Measurements from ENCODE around the gene SLCO2B1.

The SLCO2B1 gene

DNA sequence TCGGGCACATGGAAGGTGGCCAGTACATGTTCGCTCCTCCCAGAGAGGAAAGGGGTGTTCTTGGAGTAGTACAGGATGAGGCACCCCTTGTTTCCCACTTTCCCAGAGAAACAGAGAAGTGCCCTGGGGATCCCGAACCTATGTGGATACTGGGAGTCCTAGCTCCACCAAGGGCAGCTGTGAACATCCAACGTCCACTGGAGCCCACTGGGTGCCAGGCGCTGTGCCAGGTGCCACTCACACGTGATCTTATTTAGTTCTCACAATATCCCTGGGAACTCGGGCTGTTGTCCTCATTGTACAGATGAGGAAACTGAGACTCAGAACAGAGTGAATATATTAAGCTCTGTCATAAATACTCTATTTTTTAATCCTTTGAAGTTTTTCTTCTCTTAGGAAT, 12.0 kb downstream of the SLCO2B1 start:
- peaks cover 3% of the 10 kb centered on the region for H3K27me3 ChIP-seq (ENCODE audit: insufficient read depth, low read length, poor library complexity)
- no peak overlapping the region for H2AFZ ChIP-seq (ENCODE audit: low read depth, low read length)
- no peaks in the 10 kb centered on the region for H3K36me3 ChIP-seq (ENCODE audit: insufficient read depth, low read length)
- TF ChIP-seq EZH2 (IDR thresholded peaks at IDR 0.05; ENCODE audit: borderline replicate concordance, low read depth, low read length, severe bottlenecking) = no peak
- TF ChIP-seq, protein P1, sequence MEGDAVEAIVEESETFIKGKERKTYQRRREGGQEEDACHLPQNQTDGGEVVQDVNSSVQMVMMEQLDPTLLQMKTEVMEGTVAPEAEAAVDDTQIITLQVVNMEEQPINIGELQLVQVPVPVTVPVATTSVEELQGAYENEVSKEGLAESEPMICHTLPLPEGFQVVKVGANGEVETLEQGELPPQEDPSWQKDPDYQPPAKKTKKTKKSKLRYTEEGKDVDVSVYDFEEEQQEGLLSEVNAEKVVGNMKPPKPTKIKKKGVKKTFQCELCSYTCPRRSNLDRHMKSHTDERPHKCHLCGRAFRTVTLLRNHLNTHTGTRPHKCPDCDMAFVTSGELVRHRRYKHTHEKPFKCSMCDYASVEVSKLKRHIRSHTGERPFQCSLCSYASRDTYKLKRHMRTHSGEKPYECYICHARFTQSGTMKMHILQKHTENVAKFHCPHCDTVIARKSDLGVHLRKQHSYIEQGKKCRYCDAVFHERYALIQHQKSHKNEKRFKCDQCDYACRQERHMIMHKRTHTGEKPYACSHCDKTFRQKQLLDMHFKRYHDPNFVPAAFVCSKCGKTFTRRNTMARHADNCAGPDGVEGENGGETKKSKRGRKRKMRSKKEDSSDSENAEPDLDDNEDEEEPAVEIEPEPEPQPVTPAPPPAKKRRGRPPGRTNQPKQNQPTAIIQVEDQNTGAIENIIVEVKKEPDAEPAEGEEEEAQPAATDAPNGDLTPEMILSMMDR (IDR thresholded peaks at IDR 0.05; ENCODE audit: borderline replicate concordance, extremely low read depth, low read length, poor library complexity, severe bottlenecking) = no peak
- ATAC-seq (ENCODE audit: insufficient read depth, low read depth) (no peak), DNase-seq (no peak)
- no peak overlapping the region for H3K4me2 ChIP-seq (ENCODE audit: insufficient read depth, low read length)
- no peak overlapping the region for H3K27ac ChIP-seq (ENCODE audit: low read length)
- no peak overlapping the region for H3K9ac ChIP-seq (ENCODE audit: low read depth, low read length)
- no peaks in the 10 kb centered on the region; the same call in 1 of the 2 replicates for H4K20me1 ChIP-seq (ENCODE audit: insufficient read depth, low read length)
- no peak overlapping the region for H3K4me3 ChIP-seq (ENCODE audit: low read depth in 1 of 2, low read length in 2 of 2)
- H3K9me3 ChIP-seq (ENCODE audit: insufficient read depth, low read length, severe bottlenecking) = no peaks in the 10 kb centered on the region
- H3K79me2 ChIP-seq (ENCODE audit: insufficient read depth, low read length) = no peaks in the 10 kb centered on the region
- no peaks in the 10 kb centered on the region for H3K4me1 ChIP-seq (ENCODE audit: insufficient read depth, low read length)

DNA sequence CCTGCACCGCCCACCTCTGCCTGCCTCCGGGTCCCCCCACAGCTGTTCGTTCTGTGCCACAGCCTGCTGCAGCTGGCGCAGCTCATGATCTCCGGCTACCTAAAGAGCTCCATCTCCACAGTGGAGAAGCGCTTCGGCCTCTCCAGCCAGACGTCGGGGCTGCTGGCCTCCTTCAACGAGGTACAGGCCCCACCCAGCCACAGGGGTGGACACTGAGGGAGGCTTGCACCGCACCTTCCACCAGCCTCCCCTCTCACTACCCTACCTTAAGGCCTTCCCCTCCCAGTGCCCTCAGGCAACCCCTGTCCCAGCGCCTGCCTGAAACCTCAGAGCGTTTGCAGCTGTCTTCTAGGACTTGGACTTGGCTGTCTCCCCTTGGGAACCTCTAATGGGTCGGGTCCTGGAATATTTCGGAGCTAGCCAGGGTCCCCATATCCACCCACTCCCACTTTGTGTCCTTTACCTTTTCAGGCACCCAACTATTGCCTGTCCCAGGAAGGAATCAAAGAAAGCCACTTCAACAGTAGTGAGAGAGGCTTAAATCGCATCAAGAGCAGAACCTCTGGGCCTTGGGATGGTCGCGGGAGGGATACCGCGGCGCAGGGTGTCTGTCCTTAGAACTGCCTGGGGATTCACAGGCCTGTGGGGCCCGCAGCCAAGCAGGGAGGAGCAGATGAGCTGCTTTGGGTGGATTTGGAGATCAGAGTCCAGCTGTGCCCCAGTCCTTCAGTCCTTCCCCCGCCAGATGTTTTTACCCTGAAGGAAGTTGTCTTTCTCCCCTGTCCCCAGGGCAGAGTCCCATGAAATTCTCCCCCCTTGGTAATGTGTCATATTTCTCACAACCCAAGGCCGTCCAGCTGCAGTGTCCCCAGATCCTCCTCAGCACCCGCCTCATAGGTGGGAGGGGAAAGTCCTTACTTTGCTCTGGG, 13.3 kb downstream of the SLCO2B1 start:
- ATAC-seq (ENCODE audit: insufficient read depth, low read depth) = no peak
- no peaks in the 10 kb centered on the region for H3K9me3 ChIP-seq (ENCODE audit: insufficient read depth, low read length, severe bottlenecking)
- no peaks in the 10 kb centered on the region for H3K4me1 ChIP-seq (ENCODE audit: insufficient read depth, low read length)
- no peaks in the 10 kb centered on the region for H3K36me3 ChIP-seq (ENCODE audit: insufficient read depth, low read length)
- no peak overlapping the region for H3K4me2 ChIP-seq (ENCODE audit: insufficient read depth, low read length)
- H2AFZ ChIP-seq (ENCODE audit: low read depth, low read length) = no peak overlapping the region
- no peaks in the 10 kb centered on the region for H3K79me2 ChIP-seq (ENCODE audit: insufficient read depth, low read length)
- peaks cover 3% of the 10 kb centered on the region for H3K27me3 ChIP-seq (ENCODE audit: insufficient read depth, low read length, poor library complexity)
- no peak overlapping the region for H3K9ac ChIP-seq (ENCODE audit: low read depth, low read length)
- H3K27ac ChIP-seq (ENCODE audit: low read length) = no peak overlapping the region
- no peak for DNase-seq
- no peaks in the 10 kb centered on the region; the same call in 1 of the 2 replicates for H4K20me1 ChIP-seq (ENCODE audit: insufficient read depth, low read length)
- TF ChIP-seq, protein P1 (IDR thresholded peaks at IDR 0.05; ENCODE audit: borderline replicate concordance, extremely low read depth, low read length, poor library complexity, severe bottlenecking) = no peak
- TF ChIP-seq EZH2 (IDR thresholded peaks at IDR 0.05; ENCODE audit: borderline replicate concordance, low read depth, low read length, severe bottlenecking) = no peak
- no peak overlapping the region for H3K4me3 ChIP-seq (ENCODE audit: low read depth in 1 of 2, low read length in 2 of 2)

DNA sequence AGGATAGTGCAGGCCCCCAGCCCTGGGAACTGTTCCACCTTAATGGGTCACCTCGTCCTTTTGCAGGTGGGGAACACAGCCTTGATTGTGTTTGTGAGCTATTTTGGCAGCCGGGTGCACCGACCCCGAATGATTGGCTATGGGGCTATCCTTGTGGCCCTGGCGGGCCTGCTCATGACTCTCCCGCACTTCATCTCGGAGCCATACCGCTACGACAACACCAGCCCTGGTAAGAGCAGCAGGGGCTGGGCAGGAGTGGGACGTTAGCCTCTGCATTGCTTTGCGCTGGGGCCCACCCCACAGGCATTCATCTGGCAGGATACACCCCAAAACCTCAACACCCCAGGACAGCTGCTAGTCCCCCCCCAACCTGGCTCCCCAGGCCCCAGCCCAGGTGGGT, 14.8 kb downstream of the SLCO2B1 start:
- H3K4me2 ChIP-seq (ENCODE audit: insufficient read depth, low read length) = no peak overlapping the region
- DNase-seq (no peak), ATAC-seq (ENCODE audit: insufficient read depth, low read depth) (no peak)
- peaks cover 2% of the 10 kb centered on the region; the same call in 1 of the 2 replicates for H4K20me1 ChIP-seq (ENCODE audit: insufficient read depth, low read length)
- no peaks in the 10 kb centered on the region for H3K36me3 ChIP-seq (ENCODE audit: insufficient read depth, low read length)
- no peak for TF ChIP-seq EZH2 (IDR thresholded peaks at IDR 0.05; ENCODE audit: borderline replicate concordance, low read depth, low read length, severe bottlenecking)
- TF ChIP-seq, protein P1 (IDR thresholded peaks at IDR 0.05; ENCODE audit: borderline replicate concordance, extremely low read depth, low read length, poor library complexity, severe bottlenecking) = no peak
- no peaks in the 10 kb centered on the region for H3K79me2 ChIP-seq (ENCODE audit: insufficient read depth, low read length)
- no peak overlapping the region for H3K27ac ChIP-seq (ENCODE audit: low read length)
- H3K4me3 ChIP-seq (ENCODE audit: low read depth in 1 of 2, low read length in 2 of 2) = no peak overlapping the region
- no peaks in the 10 kb centered on the region for H3K4me1 ChIP-seq (ENCODE audit: insufficient read depth, low read length)
- H3K9ac ChIP-seq (ENCODE audit: low read depth, low read length) = no peak overlapping the region
- H3K27me3 ChIP-seq (ENCODE audit: insufficient read depth, low read length, poor library complexity) = peaks cover 3% of the 10 kb centered on the region
- H3K9me3 ChIP-seq (ENCODE audit: insufficient read depth, low read length, severe bottlenecking) = no peaks in the 10 kb centered on the region
- no peak overlapping the region for H2AFZ ChIP-seq (ENCODE audit: low read depth, low read length)
